Ectodermal cell (in vitro differentiated cells): ENCODE data around the gene TSHZ1.

Experiments used
- H3K27ac ChIP-seq: 2 replicates; pipeline ENCODE4 v1.7.0; 2013; ENCODE audit warnings: mild to moderate bottlenecking, low read depth, low read length; ENCODE audit not compliant: insufficient read depth, poor library complexity, severe bottlenecking
- H3K27me3 ChIP-seq: 2 replicates; pipeline ENCODE4 v1.7.0; 2013; ENCODE audit warnings: mild to moderate bottlenecking, low read length; ENCODE audit not compliant: insufficient read depth, control insufficient read depth, poor library complexity, severe bottlenecking
- H3K36me3 ChIP-seq: one replicate; pipeline ENCODE4 v1.7.0; 2013; ENCODE audit warnings: low read length; ENCODE audit not compliant: control insufficient read depth, insufficient read depth
- H3K4me1 ChIP-seq: one replicate; pipeline ENCODE4 v1.7.0; 2013; ENCODE audit warnings: low read length; ENCODE audit not compliant: control insufficient read depth, insufficient read depth
- H3K4me3 ChIP-seq: 2 replicates; pipeline ENCODE4 v1.7.0; 2013; ENCODE audit warnings: low read depth, low read length, control low read depth; ENCODE audit not compliant: insufficient read depth
- H3K9me3 ChIP-seq: 2 replicates; pipeline ENCODE4 v1.7.0; 2013; ENCODE audit warnings: mild to moderate bottlenecking, low read length, moderate library complexity; ENCODE audit not compliant: control insufficient read depth
- WGBS, 2 experiments: methylation state at CpG; one replicate each; pipeline ENCODE4 v1.1.7; 2013; ENCODE audit warnings: missing lambda C conversion rate in 2 of 2; 5-methylcytosine and 5-hydroxymethylcytosine counted together

Gene TSHZ1

DNA sequence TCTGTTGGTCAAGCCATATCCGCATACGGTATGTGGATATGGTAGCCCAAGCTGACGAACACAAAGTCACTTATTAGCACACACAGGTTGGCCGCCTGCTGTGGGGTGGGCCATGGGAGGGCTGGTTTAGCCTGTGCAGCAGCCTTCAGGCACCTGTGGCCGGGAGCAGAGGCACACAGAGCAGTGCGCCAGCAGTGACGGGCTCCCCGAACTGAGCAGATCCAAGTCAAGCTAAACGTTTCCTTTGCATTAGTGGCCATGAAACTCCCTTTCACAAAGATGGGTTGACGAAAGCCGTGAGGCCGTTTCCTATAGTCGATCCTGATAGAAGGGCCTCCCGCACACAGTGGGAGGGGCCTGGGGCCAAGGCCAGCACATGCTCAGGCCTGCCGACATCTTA lies 72.1 kb downstream of the TSHZ1 start:
- H3K27ac ChIP-seq: no peak overlapping the region
- no peak overlapping the region for H3K4me3 ChIP-seq
- H3K27me3 ChIP-seq: no peaks in the 10 kb centered on the region
- no peaks in the 10 kb centered on the region for H3K4me1 ChIP-seq
- no peaks in the 10 kb centered on the region for H3K9me3 ChIP-seq
- no peaks in the 10 kb centered on the region for H3K36me3 ChIP-seq
- WGBS, 2 experiments: 94 to 95% methylated on average over 15 of the region's 15 CpGs

DNA sequence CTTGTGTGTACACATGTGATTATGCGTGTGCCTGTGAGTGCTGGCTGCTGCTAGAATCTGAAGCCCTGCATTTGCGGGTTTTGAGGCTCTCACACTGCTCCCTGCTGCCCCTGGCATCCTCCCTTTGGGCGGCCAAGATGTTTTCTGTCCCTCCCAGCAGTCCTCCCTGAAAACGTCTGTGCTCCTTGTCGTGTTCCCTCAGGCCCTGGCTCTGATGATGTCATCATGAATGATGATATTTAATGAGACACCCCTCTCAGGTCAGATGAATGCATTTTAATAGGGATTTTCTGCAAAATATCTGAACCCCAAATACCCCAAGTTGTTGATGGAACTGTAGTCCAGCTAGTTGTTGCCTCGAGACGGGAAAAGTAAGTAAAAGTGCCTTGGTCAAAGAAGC lies 73.1 kb downstream of the TSHZ1 start:
- H3K36me3 ChIP-seq: no peaks in the 10 kb centered on the region
- no peak overlapping the region for H3K27ac ChIP-seq
- no peak overlapping the region for H3K4me3 ChIP-seq
- H3K9me3 ChIP-seq: no peaks in the 10 kb centered on the region
- no peaks in the 10 kb centered on the region for H3K4me1 ChIP-seq
- H3K27me3 ChIP-seq: no peaks in the 10 kb centered on the region
- 92 to 95% methylated on average over 7 of the region's 7 CpGs for WGBS, 2 experiments

DNA sequence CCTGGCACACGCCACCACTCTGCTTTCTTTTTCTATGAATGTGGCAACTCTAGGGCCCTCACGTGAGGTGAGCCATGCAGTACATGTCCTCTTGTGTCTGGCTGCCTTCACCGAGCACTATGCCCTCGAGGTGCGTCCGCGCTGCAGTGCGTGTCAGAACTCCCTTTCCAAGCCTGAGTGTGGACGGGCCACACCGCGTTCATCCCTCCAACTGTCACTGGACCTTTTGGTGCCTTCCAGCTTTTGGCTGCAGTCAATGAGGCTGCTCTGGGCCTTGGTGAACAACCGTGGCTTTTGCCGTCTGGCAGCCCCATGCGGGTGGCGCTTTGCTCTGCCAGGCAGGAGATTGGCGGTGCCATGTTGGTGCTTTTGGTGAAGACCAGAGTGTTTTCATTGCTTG lies 74.0 kb downstream of the TSHZ1 start:
- 96% methylated on average over 16 of the region's 16 CpGs for WGBS, 2 experiments
- Histone ChIP-seq H3K4me1 (no peaks in the 10 kb centered on the region), H3K36me3 (no peaks in the 10 kb centered on the region), H3K27ac (no peak overlapping the region), H3K4me3 (no peak overlapping the region), H3K9me3 (no peaks in the 10 kb centered on the region), H3K27me3 (no peaks in the 10 kb centered on the region)

DNA sequence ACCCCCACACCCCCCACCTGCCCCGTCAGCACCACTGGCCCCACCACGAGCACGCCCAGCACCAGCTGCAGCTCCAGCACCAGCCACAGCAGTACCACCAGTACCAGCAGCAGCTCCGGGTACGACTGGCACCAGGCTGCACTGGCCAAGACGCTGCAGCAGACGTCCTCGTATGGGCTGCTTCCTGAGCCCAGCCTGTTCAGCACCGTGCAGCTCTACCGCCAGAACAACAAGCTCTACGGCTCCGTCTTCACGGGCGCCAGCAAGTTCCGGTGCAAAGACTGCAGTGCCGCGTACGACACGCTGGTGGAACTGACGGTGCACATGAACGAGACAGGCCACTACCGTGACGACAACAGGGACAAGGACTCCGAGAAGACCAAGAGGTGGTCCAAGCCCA lies 75.3 kb downstream of the TSHZ1 start:
- no peaks in the 10 kb centered on the region for H3K36me3 ChIP-seq
- H3K9me3 ChIP-seq: no peaks in the 10 kb centered on the region
- no peak overlapping the region for H3K4me3 ChIP-seq
- no peaks in the 10 kb centered on the region for H3K27me3 ChIP-seq
- H3K4me1 ChIP-seq: no peaks in the 10 kb centered on the region
- WGBS, 2 experiments: 95 to 96% methylated on average over 24 of the region's 24 CpGs
- no peak overlapping the region for H3K27ac ChIP-seq

DNA sequence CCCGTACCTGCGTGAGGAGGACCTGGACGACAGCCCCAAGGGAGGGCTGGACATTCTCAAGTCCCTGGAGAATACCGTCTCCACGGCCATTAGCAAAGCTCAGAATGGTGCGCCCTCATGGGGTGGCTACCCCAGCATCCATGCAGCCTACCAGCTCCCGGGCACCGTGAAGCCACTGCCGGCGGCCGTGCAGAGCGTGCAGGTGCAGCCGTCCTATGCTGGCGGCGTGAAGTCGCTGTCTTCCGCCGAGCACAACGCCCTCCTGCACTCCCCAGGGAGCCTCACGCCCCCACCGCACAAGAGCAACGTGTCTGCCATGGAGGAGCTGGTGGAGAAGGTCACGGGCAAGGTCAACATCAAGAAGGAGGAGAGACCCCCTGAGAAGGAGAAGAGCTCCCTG lies 76.4 kb downstream of the TSHZ1 start:
- no peaks in the 10 kb centered on the region for H3K9me3 ChIP-seq
- H3K27me3 ChIP-seq: no peaks in the 10 kb centered on the region
- H3K4me3 ChIP-seq: no peak overlapping the region
- H3K27ac ChIP-seq: no peak overlapping the region
- H3K36me3 ChIP-seq: no peaks in the 10 kb centered on the region
- WGBS, 2 experiments: 96% methylated on average over 23 of the region's 23 CpGs
- H3K4me1 ChIP-seq: no peaks in the 10 kb centered on the region

DNA sequence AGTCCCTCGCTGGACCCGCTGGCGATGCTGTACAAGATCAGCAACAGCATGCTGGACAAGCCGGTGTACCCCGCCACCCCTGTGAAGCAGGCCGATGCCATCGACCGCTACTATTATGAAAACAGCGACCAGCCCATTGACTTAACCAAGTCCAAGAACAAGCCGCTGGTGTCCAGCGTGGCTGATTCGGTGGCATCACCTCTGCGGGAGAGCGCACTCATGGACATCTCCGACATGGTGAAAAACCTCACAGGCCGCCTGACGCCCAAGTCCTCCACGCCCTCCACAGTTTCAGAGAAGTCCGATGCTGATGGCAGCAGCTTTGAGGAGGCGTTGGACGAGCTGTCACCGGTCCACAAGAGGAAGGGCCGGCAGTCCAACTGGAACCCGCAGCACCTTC lies 77.1 kb downstream of the TSHZ1 start:
- no peaks in the 10 kb centered on the region for H3K9me3 ChIP-seq
- H3K27ac ChIP-seq: no peak overlapping the region
- no peaks in the 10 kb centered on the region for H3K36me3 ChIP-seq
- 96 to 97% methylated on average over 24 of the region's 24 CpGs for WGBS, 2 experiments
- H3K4me3 ChIP-seq: no peak overlapping the region
- H3K4me1 ChIP-seq: no peaks in the 10 kb centered on the region
- H3K27me3 ChIP-seq: no peaks in the 10 kb centered on the region

- Histone ChIP-seq H3K4me3 (no peak overlapping the region), H3K36me3 (no peaks in the 10 kb centered on the region), H3K9me3 (no peaks in the 10 kb centered on the region), H3K4me1 (no peaks in the 10 kb centered on the region), H3K27ac (no peak overlapping the region), H3K27me3 (no peaks in the 10 kb centered on the region)
- WGBS, 2 experiments: 96 to 98% methylated on average over 4 of the region's 4 CpGs
Measured at GRCh38 chr18:75289761-75290160, 79.2 kb downstream of the TSHZ1 start.

DNA sequence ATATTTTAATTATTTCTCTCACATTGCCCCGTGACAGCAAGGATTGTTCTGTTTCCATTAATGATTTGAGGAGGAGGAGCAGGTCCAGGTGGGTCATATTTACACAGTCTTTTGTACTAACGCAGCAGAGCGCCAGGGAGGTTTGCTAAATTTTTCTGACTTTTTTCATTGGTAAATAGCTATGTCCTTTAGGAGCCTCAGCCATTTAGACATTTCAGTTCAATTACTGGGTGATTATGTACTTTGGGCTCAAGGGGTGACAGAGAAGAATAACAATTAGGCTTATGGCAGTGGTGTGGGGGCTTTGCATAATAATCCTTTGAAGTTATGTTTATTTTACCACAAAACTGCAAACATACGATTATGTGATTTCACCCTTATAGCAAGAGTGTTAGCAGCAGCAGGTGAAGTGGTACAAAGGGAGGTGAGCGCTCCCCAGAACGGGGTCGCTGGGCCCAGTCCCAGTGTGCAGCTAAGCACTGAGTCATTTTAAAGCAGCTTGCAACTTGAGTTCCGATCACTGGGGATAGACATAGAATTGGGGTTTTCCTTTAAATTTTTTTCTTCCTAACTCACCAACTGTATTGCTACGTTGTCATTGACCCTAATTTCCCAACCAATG lies 80.3 kb downstream of the TSHZ1 start:
- Histone ChIP-seq H3K36me3 (no peaks in the 10 kb centered on the region), H3K27me3 (no peaks in the 10 kb centered on the region), H3K27ac (no peak overlapping the region), H3K9me3 (no peaks in the 10 kb centered on the region), H3K4me1 (no peaks in the 10 kb centered on the region), H3K4me3 (no peak overlapping the region)
- 91 to 94% methylated on average over 9 of the region's 9 CpGs for WGBS, 2 experiments

GRCh38 chr18:75291460-75291859 lies 80.9 kb downstream of the TSHZ1 start:
- Histone ChIP-seq H3K9me3 (no peaks in the 10 kb centered on the region), H3K27ac (no peak overlapping the region), H3K4me1 (no peaks in the 10 kb centered on the region), H3K4me3 (no peak overlapping the region), H3K27me3 (no peaks in the 10 kb centered on the region), H3K36me3 (no peaks in the 10 kb centered on the region)
- WGBS, 2 experiments: 93 to 97% methylated on average over 9 of the region's 9 CpGs

DNA sequence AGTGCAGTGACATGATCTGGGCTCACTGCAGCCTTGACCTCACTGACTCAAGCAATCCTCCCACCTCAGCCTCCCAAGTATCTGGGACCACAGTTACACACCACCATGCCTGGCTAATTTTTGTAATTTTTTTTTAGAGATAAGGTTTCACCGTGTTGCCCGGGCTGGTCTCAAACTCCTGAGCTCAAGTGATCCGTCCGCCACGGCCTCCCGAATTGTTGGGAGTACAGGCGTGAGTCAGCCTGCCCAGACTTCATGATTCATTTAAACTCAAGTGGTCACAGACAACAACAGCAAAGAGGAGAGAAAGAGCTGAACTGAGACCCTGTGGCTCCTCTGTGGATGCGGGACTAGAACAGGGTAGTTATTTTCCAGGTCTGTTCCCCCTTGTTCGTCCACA lies 83.0 kb downstream of the TSHZ1 start:
- no peaks in the 10 kb centered on the region for H3K4me1 ChIP-seq
- no peaks in the 10 kb centered on the region for H3K27me3 ChIP-seq
- H3K36me3 ChIP-seq: no peaks in the 10 kb centered on the region
- H3K4me3 ChIP-seq: no peak overlapping the region
- 87 to 89% methylated on average over 9 of the region's 9 CpGs for WGBS, 2 experiments
- H3K27ac ChIP-seq: no peak overlapping the region
- H3K9me3 ChIP-seq: no peaks in the 10 kb centered on the region

DNA sequence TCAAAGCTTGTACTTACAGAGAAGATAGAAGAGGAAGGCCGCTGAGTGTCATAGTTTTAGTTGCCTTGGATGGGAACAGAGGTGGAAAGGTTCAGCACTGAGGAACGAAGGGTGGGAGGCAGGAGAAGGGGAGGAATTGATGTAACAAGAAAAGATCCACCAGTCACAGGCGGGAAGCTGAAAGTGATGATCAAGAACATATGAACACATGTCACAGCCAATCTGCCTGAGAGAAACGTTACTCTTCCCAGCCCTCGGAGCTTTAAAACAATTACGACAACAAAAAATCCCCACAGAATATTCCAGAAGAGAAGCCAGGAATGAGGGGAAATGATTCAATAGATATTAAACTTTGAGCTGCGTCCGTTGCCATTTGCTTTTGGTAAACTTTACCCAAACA lies 87.1 kb downstream of the TSHZ1 start:
- H3K4me3 ChIP-seq: no peak overlapping the region
- 85 to 91% methylated on average over 8 of the region's 8 CpGs for WGBS, 2 experiments

More for the DNA sequence above, 87.1 kb downstream of the TSHZ1 start:
- Histone ChIP-seq H3K27me3 (no peaks in the 10 kb centered on the region), H3K27ac (no peak overlapping the region), H3K4me1 (no peaks in the 10 kb centered on the region), H3K9me3 (no peaks in the 10 kb centered on the region), H3K36me3 (no peaks in the 10 kb centered on the region)
